Measurements from ENCODE around the gene TNKS1BP1.

- TF ChIP-seq CTCF (IDR thresholded peaks at IDR 0.05), result no peak
- TF ChIP-seq POLR2AphosphoS5 (IDR thresholded peaks at IDR 0.05), result no peak
- TF ChIP-seq POLR2A (IDR thresholded peaks at IDR 0.05), result no peak
Observed at GRCh38 chr11:57314221-57314973, 10.4 kb downstream of the TNKS1BP1 start.
